ENCODE results near the gene PCDHGA1. TPM values are rescaled to one million over a fixed set of nuclear protein-coding genes. Genes with fewer than 3 reads are reported as not detected.

PCDHGA1 gene
- total RNA-seq, 1 donor from 2014 or later: 0.54 TPM

DNA sequence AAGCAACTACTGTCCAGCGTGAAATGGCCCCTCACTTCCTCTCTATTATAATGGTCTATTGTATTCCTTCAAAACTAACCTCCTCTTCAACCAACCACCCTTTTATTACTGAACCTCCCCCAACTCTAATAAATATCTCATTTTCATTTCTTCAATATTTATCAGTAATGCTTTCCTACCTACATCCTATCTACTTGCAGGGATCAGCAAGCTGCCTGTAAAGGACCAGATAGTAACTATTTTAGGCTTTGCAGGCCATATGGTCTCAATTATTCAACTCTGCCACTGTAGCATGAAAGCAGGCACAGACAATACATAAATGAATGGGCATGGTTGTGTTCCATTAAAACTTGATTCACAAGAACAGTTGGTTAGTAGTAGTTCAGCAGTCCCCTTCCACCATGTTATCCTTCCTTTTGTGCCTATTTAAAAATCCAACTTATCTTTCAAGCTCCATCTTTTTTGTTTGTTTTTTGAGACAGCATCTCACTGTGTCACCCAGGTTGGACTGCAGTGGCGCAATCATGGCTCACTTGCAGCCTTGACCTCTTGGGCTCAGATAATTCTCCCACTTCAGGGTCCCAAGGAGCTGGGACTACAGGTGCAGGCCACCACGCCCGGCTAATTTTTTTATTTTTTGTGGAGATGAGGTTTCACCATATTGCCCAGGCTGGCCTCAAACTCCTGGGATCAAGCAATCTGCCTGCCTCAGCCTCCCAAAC, 204.3 kb downstream of the PCDHGA1 start:
- TF ChIP-seq CTCF (conservative IDR thresholded peaks at IDR 0.05): no peak
- peak overlapping the region; percentile 9 for H3K27ac Mint-ChIP-seq (ENCODE audit: unreplicated experiment)
- peak overlapping the region; percentile 28 for H3K4me3 Mint-ChIP-seq
- no peaks in the 10 kb centered on the region for H3K27me3 Mint-ChIP-seq (ENCODE audit: low read depth)
- no peak for DNase-seq (ENCODE audit: low read depth, low spot score)
- H3K4me1 Mint-ChIP-seq: peaks cover 18% of the 10 kb centered on the region
- peaks cover 17% of the 10 kb centered on the region for H3K36me3 Mint-ChIP-seq (ENCODE audit: low read depth)
- peaks cover 2% of the 10 kb centered on the region for H3K9me3 Mint-ChIP-seq

GRCh38 chr5:141543053-141543452, 212.7 kb downstream of the PCDHGA1 start:
- no peak for DNase-seq (ENCODE audit: low read depth, low spot score)
- Mint-ChIP-seq H3K36me3 (ENCODE audit: low read depth) (peaks cover 44% of the 10 kb centered on the region), H3K4me3 (no peak overlapping the region), H3K4me1 (no peaks in the 10 kb centered on the region), H3K27me3 (ENCODE audit: low read depth) (no peaks in the 10 kb centered on the region), H3K9me3 (peaks cover 15% of the 10 kb centered on the region), H3K27ac (ENCODE audit: unreplicated experiment) (no peak overlapping the region)
- no peak for TF ChIP-seq CTCF (conservative IDR thresholded peaks at IDR 0.05)

DNA sequence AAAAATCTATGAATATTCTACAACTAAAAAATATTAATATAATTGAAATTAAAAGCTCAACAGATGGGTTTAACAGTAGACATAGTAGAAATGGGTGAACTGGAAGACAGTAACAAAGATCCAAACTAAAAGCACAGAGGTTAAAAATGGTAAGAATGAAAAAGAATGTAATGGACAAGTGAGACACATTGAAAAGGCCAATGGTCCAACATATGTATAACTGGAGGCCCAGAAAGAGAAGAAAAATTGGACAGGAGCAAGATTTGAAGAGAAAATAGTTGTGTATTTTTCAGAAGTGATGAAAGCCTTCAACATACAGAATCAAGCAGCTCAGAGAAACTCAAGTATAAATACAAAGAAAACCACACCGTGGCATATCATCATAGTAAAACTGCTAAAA, 217.2 kb downstream of the PCDHGA1 start:
- Mint-ChIP-seq H3K4me3 (no peak overlapping the region), H3K4me1 (no peaks in the 10 kb centered on the region), H3K27me3 (ENCODE audit: low read depth) (no peaks in the 10 kb centered on the region), H3K9me3 (peaks cover 15% of the 10 kb centered on the region), H3K27ac (ENCODE audit: unreplicated experiment) (no peak overlapping the region), H3K36me3 (ENCODE audit: low read depth) (peaks cover 55% of the 10 kb centered on the region)
- TF ChIP-seq CTCF (conservative IDR thresholded peaks at IDR 0.05): no peak
- no peak for DNase-seq (ENCODE audit: low read depth, low spot score)

GRCh38 chr5:141547921-141548320, 217.6 kb downstream of the PCDHGA1 start:
- Mint-ChIP-seq H3K4me1 (no peaks in the 10 kb centered on the region), H3K4me3 (no peak overlapping the region), H3K36me3 (ENCODE audit: low read depth) (peaks cover 57% of the 10 kb centered on the region), H3K27ac (ENCODE audit: unreplicated experiment) (no peak overlapping the region), H3K9me3 (peaks cover 14% of the 10 kb centered on the region), H3K27me3 (ENCODE audit: low read depth) (no peaks in the 10 kb centered on the region)
- no peak for DNase-seq (ENCODE audit: low read depth, low spot score)
- no peak for TF ChIP-seq CTCF (conservative IDR thresholded peaks at IDR 0.05)

GRCh38 chr5:141557681-141558136, 227.4 kb downstream of the PCDHGA1 start:
- Mint-ChIP-seq H3K9me3 (peaks cover 3% of the 10 kb centered on the region), H3K27me3 (ENCODE audit: low read depth) (no peaks in the 10 kb centered on the region), H3K36me3 (ENCODE audit: low read depth) (peaks cover 22% of the 10 kb centered on the region), H3K4me3 (peak overlapping the region; percentile 42), H3K4me1 (peaks cover 35% of the 10 kb centered on the region), H3K27ac (ENCODE audit: unreplicated experiment) (peak overlapping the region; percentile 94)
- peak; percentile 95 for TF ChIP-seq CTCF (conservative IDR thresholded peaks at IDR 0.05)
- DNase-seq (ENCODE audit: low read depth, low spot score): peak; percentile 86
